ENCODE measurements around the gene NUDCD3.

- TF ChIP-seq CTCF (IDR thresholded peaks at IDR 0.05; ENCODE audit: insufficient read depth, low read length, poor library complexity, severe bottlenecking) (no peak), EZH2phosphoT487 (conservative IDR thresholded peaks at IDR 0.05; ENCODE audit: low read length) (no peak)
Observed at GRCh38 chr7:44378744-44379143, 111.7 kb downstream of the NUDCD3 start.

Data from SU-DHL-6 (cell line).